HUDEP-2 (cell line): Measurements from ENCODE around the gene TUBB1.
"Not testable (repeated sequence)": the region's sequence is repeated elsewhere in the genome, so short reads cannot be mapped to it uniquely, and the experiment has no call there.

Source experiments
- DNase-seq, 76 experiments: peaks; one replicate each; lab custom pipeline; 2025; ENCODE audit not compliant: unreplicated experiment in 76 of 76; lab: John Stamatoyannopoulos, UW

Gene TUBB1

GRCh38 chr20:59004763-59005522, 14.3 kb upstream of the TUBB1 start:
- DNase-seq, result peak in 7 of 76 experiments; percentile 5 to 32 (median 14)

- no peak for DNase-seq
These were observed 13.6 kb upstream of the TUBB1 start for GRCh38 chr20:59005523-59006166.

- peak in 2 of 76 experiments; percentile 3 to 5 for DNase-seq
These were observed 12.9 kb upstream of the TUBB1 start for GRCh38 chr20:59006167-59006863.

GRCh38 chr20:59006864-59007664, 12.2 kb upstream of the TUBB1 start, which contains the start of gene CTSZ:
TSS of gene CTSZ (minus strand) at chr20:59007254. CDS start at chr20:59007128, 126 bp downstream.
- peak in 43 of 76 experiments; percentile 5 to 66 (median 34) for DNase-seq

- DNase-seq, result no peak
These were observed 11.3 kb upstream of the TUBB1 start for GRCh38 chr20:59007665-59008511.

- no peak for DNase-seq
These were observed 10.4 kb upstream of the TUBB1 start for GRCh38 chr20:59008715-59009336.

- no peak for DNase-seq
These were observed 8.8 kb upstream of the TUBB1 start for GRCh38 chr20:59010321-59010994.

GRCh38 chr20:59010995-59011873, 8.0 kb upstream of the TUBB1 start:
- peak in 19 of 76 experiments; percentile 4 to 52 (median 21) for DNase-seq

- not testable (repeated sequence) for DNase-seq
These were observed 7.4 kb upstream of the TUBB1 start for GRCh38 chr20:59011874-59012157.

GRCh38 chr20:59013031-59013951, 5.9 kb upstream of the TUBB1 start:
- DNase-seq, result no peak

GRCh38 chr20:59013959-59014608, 5.1 kb upstream of the TUBB1 start:
- DNase-seq, result no peak

GRCh38 chr20:59014680-59015389, 4.4 kb upstream of the TUBB1 start:
- no peak for DNase-seq

- no peak for DNase-seq
These were observed 3.8 kb upstream of the TUBB1 start for GRCh38 chr20:59015411-59015810.

- DNase-seq, result peak in 9 of 76 experiments; percentile 7 to 60 (median 28)
These were observed 3.2 kb upstream of the TUBB1 start for GRCh38 chr20:59015812-59016711.
